Neural progenitor cell (in vitro differentiated cells): ENCODE results near the gene XYLT1. TPM values are rescaled to one million over a fixed set of nuclear protein-coding genes. Genes with fewer than 3 reads are reported as not detected.
A peak's percentile ranks its signal among the peaks of the same experiment; 100 is the strongest.

Source experiments
- DNase-seq: peaks from one replicate; pipeline ENCODE4 v3.0.0-alpha.2; 2016; ENCODE audit warnings: low spot score
- H2AFZ ChIP-seq: fragments of 200-600 bp; sonication (generic); replicated peaks from 2 replicates; pipeline ENCODE4 v1.6.1; 2016; ENCODE audit warnings: antibody characterized with exemption
- H3F3A ChIP-seq: fragments of 200-600 bp; sonication (generic); 2 replicates; pipeline ENCODE4 v1.6.1; 2016; ENCODE audit warnings: antibody characterized with exemption, low read depth
- H3K27ac ChIP-seq: fragments of 200-600 bp; sonication (generic); 2 replicates; pipeline ENCODE4 v1.5.1; 2016; ENCODE audit warnings: mild to moderate bottlenecking
- H3K27me3 ChIP-seq: fragments of 200-600 bp; sonication (generic); 2 replicates; pipeline ENCODE4 v1.6.1; 2016; ENCODE audit warnings: mild to moderate bottlenecking, moderate library complexity
- H3K36me3 ChIP-seq: fragments of 200-600 bp; sonication (generic); 2 replicates; pipeline ENCODE4 v1.5.1; 2016
- H3K4me1 ChIP-seq: fragments of 200-600 bp; sonication (generic); 2 replicates; pipeline ENCODE4 v1.6.1; 2016; ENCODE audit warnings: mixed run types
- H3K4me2 ChIP-seq: fragments of 200-600 bp; sonication (generic); 2 replicates; pipeline ENCODE4 v1.6.1; 2016
- H3K4me3 ChIP-seq: fragments of 200-600 bp; sonication (generic); 2 replicates; pipeline ENCODE4 v1.5.1; 2016
- H3K79me2 ChIP-seq: fragments of 200-600 bp; sonication (generic); 2 replicates; pipeline ENCODE4 v1.6.1; 2016; ENCODE audit warnings: low read depth
- H3K9ac ChIP-seq: fragments of 200-600 bp; sonication (generic); 2 replicates; pipeline ENCODE4 v1.6.1; 2016
- H3K9me3 ChIP-seq: fragments of 200-600 bp; sonication (generic); 2 replicates; pipeline ENCODE4 v1.5.1; 2016; ENCODE audit warnings: low read depth
- H4K20me1 ChIP-seq: fragments of 200-600 bp; sonication (generic); 2 replicates; pipeline ENCODE4 v1.6.1; 2016; ENCODE audit warnings: low read depth
- H3K27ac Mint-ChIP-seq: 3 replicates; pipeline ENCODE4 v1.8.0; 2021; ENCODE audit warnings: mixed read lengths
- H3K27me3 Mint-ChIP-seq: 2 replicates; pipeline ENCODE4 v1.8.0; 2022; ENCODE audit warnings: low read depth, mild to moderate bottlenecking, inconsistent platforms, moderate library complexity, mixed read lengths; ENCODE audit not compliant: insufficient read depth
- H3K36me3 Mint-ChIP-seq: 3 replicates; pipeline ENCODE4 v1.8.0; 2021; ENCODE audit warnings: mixed read lengths
- H3K4me1 Mint-ChIP-seq: 3 replicates; pipeline ENCODE4 v1.8.0; 2021; ENCODE audit warnings: mixed read lengths
- H3K4me3 Mint-ChIP-seq: 3 replicates; pipeline ENCODE4 v1.8.0; 2021; ENCODE audit warnings: mild to moderate bottlenecking, moderate library complexity, mixed read lengths
- H3K9me3 Mint-ChIP-seq: 3 replicates; pipeline ENCODE4 v1.8.0; 2020; ENCODE audit warnings: mixed read lengths
- EZH2 ChIP-seq: fragments of 200-600 bp; sonication (generic); IDR thresholded peaks from 2 replicates; pipeline ENCODE4 v1.6.1; 2017; ENCODE audit warnings: antibody characterized with exemption, mild to moderate bottlenecking, moderate library complexity
- EZH2phosphoT487 ChIP-seq: fragments of 200-600 bp; sonication (generic); IDR thresholded peaks from 2 replicates; pipeline ENCODE4 v1.6.1; 2017; ENCODE audit warnings: antibody characterized with exemption
- total RNA-seq: library from RNA; depleted of rRNA; stranded (reverse); fragments of >200 nt; gene quantifications from 2 replicates; pipeline ENCODE4 v1.2.3, GENCODE V29; 2015; ENCODE audit warnings: low replicate concordance
- TF ChIP-seq, protein P1 (sequence below): fragments of 200-600 bp; sonication (generic); IDR thresholded peaks from 2 replicates; pipeline ENCODE4 v1.5.1; 2017; ENCODE audit warnings: antibody characterized with exemption, mild to moderate bottlenecking

XYLT1 gene
- total RNA-seq, 1 donor from 2014 or later: 5.9 TPM

DNA sequence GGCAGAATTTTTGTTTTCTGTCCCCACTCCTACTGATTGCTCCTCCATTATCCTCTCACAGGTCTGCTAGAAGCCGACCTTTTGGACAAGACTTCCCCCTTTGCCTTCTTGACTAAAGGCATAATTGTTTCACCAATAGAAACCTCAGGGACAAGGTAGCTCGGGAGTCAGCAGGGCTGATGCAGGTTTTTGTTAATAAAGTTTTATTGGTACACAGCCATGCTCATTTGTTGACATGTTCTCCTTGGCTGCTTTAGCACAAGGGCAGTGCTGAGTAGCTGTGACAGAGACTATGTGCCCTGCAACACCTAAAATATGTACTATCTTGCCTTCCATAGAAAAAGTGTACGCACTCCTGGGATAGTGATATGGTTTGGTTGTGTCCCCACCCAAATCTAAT is 271.6 kb downstream of the XYLT1 start:
- Mint-ChIP-seq H3K36me3 (peaks cover 14% of the 10 kb centered on the region), H3K4me1 (peaks cover 12% of the 10 kb centered on the region), H3K9me3 (no peaks in the 10 kb centered on the region), H3K4me3 (no peak overlapping the region), H3K27me3 (no peaks in the 10 kb centered on the region), H3K27ac (no peak overlapping the region)
- Histone ChIP-seq H3K9ac (no peak overlapping the region), H3K4me2 (no peak overlapping the region), H2AFZ (no peak overlapping the region), H3K4me1 (peaks cover 3% of the 10 kb centered on the region), H3F3A (no peaks in the 10 kb centered on the region), H3K4me3 (no peak overlapping the region), H3K79me2 (no peaks in the 10 kb centered on the region), H3K27ac (no peak overlapping the region), H3K36me3 (no peaks in the 10 kb centered on the region), H3K27me3 (no peaks in the 10 kb centered on the region), H3K9me3 (no peaks in the 10 kb centered on the region), H4K20me1 (no peaks in the 10 kb centered on the region)
- TF ChIP-seq, protein P1, sequence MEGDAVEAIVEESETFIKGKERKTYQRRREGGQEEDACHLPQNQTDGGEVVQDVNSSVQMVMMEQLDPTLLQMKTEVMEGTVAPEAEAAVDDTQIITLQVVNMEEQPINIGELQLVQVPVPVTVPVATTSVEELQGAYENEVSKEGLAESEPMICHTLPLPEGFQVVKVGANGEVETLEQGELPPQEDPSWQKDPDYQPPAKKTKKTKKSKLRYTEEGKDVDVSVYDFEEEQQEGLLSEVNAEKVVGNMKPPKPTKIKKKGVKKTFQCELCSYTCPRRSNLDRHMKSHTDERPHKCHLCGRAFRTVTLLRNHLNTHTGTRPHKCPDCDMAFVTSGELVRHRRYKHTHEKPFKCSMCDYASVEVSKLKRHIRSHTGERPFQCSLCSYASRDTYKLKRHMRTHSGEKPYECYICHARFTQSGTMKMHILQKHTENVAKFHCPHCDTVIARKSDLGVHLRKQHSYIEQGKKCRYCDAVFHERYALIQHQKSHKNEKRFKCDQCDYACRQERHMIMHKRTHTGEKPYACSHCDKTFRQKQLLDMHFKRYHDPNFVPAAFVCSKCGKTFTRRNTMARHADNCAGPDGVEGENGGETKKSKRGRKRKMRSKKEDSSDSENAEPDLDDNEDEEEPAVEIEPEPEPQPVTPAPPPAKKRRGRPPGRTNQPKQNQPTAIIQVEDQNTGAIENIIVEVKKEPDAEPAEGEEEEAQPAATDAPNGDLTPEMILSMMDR: no peak
- no peak for TF ChIP-seq EZH2
- TF ChIP-seq EZH2phosphoT487: no peak
- DNase-seq: no peak

DNA sequence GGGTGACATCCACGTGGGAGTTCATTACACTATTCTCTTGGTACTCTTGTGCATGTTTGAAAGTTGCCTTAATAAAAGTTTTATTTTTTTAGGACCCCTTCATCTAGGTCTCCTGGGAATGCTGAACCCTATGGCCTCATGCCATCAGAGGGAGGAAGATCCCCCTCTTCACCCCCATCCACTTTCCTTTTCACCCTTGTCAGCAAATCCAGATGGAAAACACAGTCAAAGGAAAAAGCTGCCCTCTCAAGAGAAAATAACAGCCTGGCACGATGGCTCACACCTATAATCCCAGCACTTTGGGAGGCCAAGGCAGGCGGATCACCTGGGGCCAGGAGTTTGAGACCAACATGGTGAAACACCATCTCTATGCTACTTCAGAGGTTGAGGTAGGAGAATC is 274.2 kb downstream of the XYLT1 start:
- peaks cover 17% of the 10 kb centered on the region for H3K36me3 Mint-ChIP-seq
- H3K9me3 Mint-ChIP-seq: no peaks in the 10 kb centered on the region
- Histone ChIP-seq H3K4me3 (no peak overlapping the region), H3K27me3 (no peaks in the 10 kb centered on the region), H4K20me1 (no peaks in the 10 kb centered on the region), H3K4me2 (no peak overlapping the region), H3F3A (no peaks in the 10 kb centered on the region), H3K79me2 (no peaks in the 10 kb centered on the region), H3K4me1 (peaks cover 4% of the 10 kb centered on the region), H3K9ac (no peak overlapping the region), H3K36me3 (no peaks in the 10 kb centered on the region), H3K27ac (no peak overlapping the region), H2AFZ (no peak overlapping the region), H3K9me3 (no peaks in the 10 kb centered on the region)
- no peak overlapping the region for H3K27ac Mint-ChIP-seq
- no peak overlapping the region for H3K4me3 Mint-ChIP-seq
- H3K27me3 Mint-ChIP-seq: peaks cover 2% of the 10 kb centered on the region
- peaks cover 7% of the 10 kb centered on the region for H3K4me1 Mint-ChIP-seq
- no peak for DNase-seq
- TF ChIP-seq, protein P1: no peak
- TF ChIP-seq EZH2phosphoT487: no peak
- TF ChIP-seq EZH2: no peak

DNA sequence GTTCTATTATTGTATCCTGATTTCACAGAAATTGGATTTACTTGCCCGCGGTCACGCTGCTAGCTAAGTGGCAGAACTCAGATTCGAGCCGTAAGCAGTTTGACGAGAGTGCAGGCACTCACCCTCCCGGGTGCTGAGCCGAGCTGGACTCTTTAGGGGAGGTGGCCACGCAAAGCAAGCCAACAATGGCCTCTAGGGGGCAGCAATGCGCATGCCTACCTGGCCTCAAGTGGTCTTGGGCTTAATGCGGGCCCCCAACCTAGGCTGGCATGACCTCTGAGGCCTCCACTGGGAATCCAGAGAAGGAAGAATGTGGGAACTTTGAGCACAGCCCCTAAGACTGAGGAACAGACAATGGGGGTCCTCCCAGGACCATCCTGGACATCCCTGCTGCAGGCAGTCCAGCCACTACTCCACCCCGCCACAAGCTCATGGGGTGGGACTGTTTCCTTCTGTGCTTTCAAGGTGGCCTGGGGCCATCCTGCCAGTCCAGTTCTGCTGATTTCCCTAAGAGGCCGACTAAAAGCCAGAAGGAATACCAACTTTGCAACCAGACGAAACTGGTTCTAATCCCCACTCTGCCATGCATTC is 276.5 kb downstream of the XYLT1 start:
- H3K27me3 ChIP-seq: no peaks in the 10 kb centered on the region
- no peak overlapping the region for H3K27ac ChIP-seq
- H3K79me2 ChIP-seq: no peaks in the 10 kb centered on the region
- H3K36me3 Mint-ChIP-seq: peaks cover 19% of the 10 kb centered on the region
- no peaks in the 10 kb centered on the region for H3K9me3 ChIP-seq
- no peak overlapping the region for H3K4me3 Mint-ChIP-seq
- H3K36me3 ChIP-seq: no peaks in the 10 kb centered on the region
- peaks cover 2% of the 10 kb centered on the region for H3K27me3 Mint-ChIP-seq
- peaks cover 4% of the 10 kb centered on the region for H3K4me1 ChIP-seq
- no peak overlapping the region for H3K4me2 ChIP-seq
- TF ChIP-seq, protein P1: peak; percentile 87
- TF ChIP-seq EZH2phosphoT487 (no peak), EZH2 (no peak)
- no peaks in the 10 kb centered on the region for H3F3A ChIP-seq
- H3K4me1 Mint-ChIP-seq: peaks cover 7% of the 10 kb centered on the region
- H3K9ac ChIP-seq: no peak overlapping the region
- DNase-seq: peak; percentile 82
- H3K9me3 Mint-ChIP-seq: no peaks in the 10 kb centered on the region
- H3K4me3 ChIP-seq: no peak overlapping the region
- H2AFZ ChIP-seq: no peak overlapping the region
- no peaks in the 10 kb centered on the region for H4K20me1 ChIP-seq
- no peak overlapping the region for H3K27ac Mint-ChIP-seq
